AML-193 (cell line): ENCODE data around the gene MAP1LC3B2.

Experiments used
- DNase-seq, 2 experiments: peaks; one replicate each; lab custom pipeline; 2025; lab: John Stamatoyannopoulos, UW

Gene MAP1LC3B2

GRCh38 chr12:116538076-116538591 lies 21.0 kb upstream of the MAP1LC3B2 start:
- no peak for DNase-seq

GRCh38 chr12:116538682-116539305 lies 20.4 kb upstream of the MAP1LC3B2 start:
- no peak for DNase-seq

- DNase-seq, result no peak
These were observed 19.8 kb upstream of the MAP1LC3B2 start for GRCh38 chr12:116539361-116539771.

- DNase-seq, result no peak
These were observed 19.2 kb upstream of the MAP1LC3B2 start for GRCh38 chr12:116539905-116540482.

GRCh38 chr12:116540622-116541152 lies 18.5 kb upstream of the MAP1LC3B2 start:
- no peak for DNase-seq

- DNase-seq, result no peak
These were observed 17.4 kb upstream of the MAP1LC3B2 start for GRCh38 chr12:116541547-116542344.

GRCh38 chr12:116542345-116542956 lies 16.7 kb upstream of the MAP1LC3B2 start:
- no peak for DNase-seq

GRCh38 chr12:116544656-116545055 lies 14.5 kb upstream of the MAP1LC3B2 start:
- DNase-seq, result no peak

- no peak for DNase-seq
These were observed 14.0 kb upstream of the MAP1LC3B2 start for GRCh38 chr12:116545144-116545543.

- DNase-seq, result no peak
These were observed 13.2 kb upstream of the MAP1LC3B2 start for GRCh38 chr12:116545936-116546335.

GRCh38 chr12:116547955-116548501 lies 11.2 kb upstream of the MAP1LC3B2 start:
- DNase-seq, result peak; percentile 94 to 96

- no peak for DNase-seq
These were observed 9.2 kb upstream of the MAP1LC3B2 start for GRCh38 chr12:116549993-116550392.

- no peak for DNase-seq
These were observed 8.0 kb upstream of the MAP1LC3B2 start for GRCh38 chr12:116551151-116551550.

GRCh38 chr12:116551619-116551951 lies 7.6 kb upstream of the MAP1LC3B2 start:
- no peak for DNase-seq

- peak; percentile 48 to 59 for DNase-seq
These were observed 7.0 kb upstream of the MAP1LC3B2 start for GRCh38 chr12:116551952-116552772.

GRCh38 chr12:116552773-116553373 lies 6.3 kb upstream of the MAP1LC3B2 start:
- DNase-seq, result no peak

GRCh38 chr12:116556356-116556952 lies 2.7 kb upstream of the MAP1LC3B2 start:
- DNase-seq, result no peak

GRCh38 chr12:116556964-116557698 lies 2.0 kb upstream of the MAP1LC3B2 start:
- no peak for DNase-seq
